ENCODE results near the gene KRTAP4-9. TPM values are rescaled to one million over a fixed set of nuclear protein-coding genes. Genes with fewer than 3 reads are reported as not detected.
"Not testable (repeated sequence)": the region's sequence is repeated elsewhere in the genome, so short reads cannot be mapped to it uniquely, and the experiment has no call there.

The KRTAP4-9 gene
- total and polyA plus RNA-seq, 8 donors, result not detected

GRCh38 chr17:41111151-41111885 lies 6.1 kb downstream of the KRTAP4-9 start:
- no peaks in the 10 kb centered on the region for H3K36me3 ChIP-seq
- no peaks in the 10 kb centered on the region for H3K4me1 ChIP-seq
- no peak for ATAC-seq
- no peaks in the 10 kb centered on the region for H3K9me3 ChIP-seq
- no peak for FAIRE-seq
- DNase-seq, result no peak
- no peak overlapping the region for H3K27ac ChIP-seq
- intact Hi-C loops (cut with DNase I), result no loop called here
- no peak overlapping the region for H3K4me3 ChIP-seq
- no peaks in the 10 kb centered on the region for H3K27me3 ChIP-seq
- WGBS, 2 donors, result 66 to 81% methylated on average over 2 of the region's 2 CpGs
- TF ChIP-seq CTCF (IDR thresholded peaks at IDR 0.05), result no peak

GRCh38 chr17:41116297-41116696 lies 11.1 kb downstream of the KRTAP4-9 start:
- WGBS, 2 donors, result 65 to 66% methylated on average over 5 of the region's 5 CpGs
- Histone ChIP-seq H3K27ac (no peak overlapping the region), H3K36me3 (no peaks in the 10 kb centered on the region), H3K4me1 (no peaks in the 10 kb centered on the region), H3K9me3 (no peaks in the 10 kb centered on the region), H3K4me3 (no peak overlapping the region), H3K27me3 (no peaks in the 10 kb centered on the region)
- no peak for DNase-seq
- no peak for ATAC-seq
- intact Hi-C loops (cut with DNase I), result no loop called here
- FAIRE-seq, result no peak
- no peak for TF ChIP-seq CTCF (IDR thresholded peaks at IDR 0.05)

- H3K27ac ChIP-seq; H3K9me3 ChIP-seq; ATAC-seq; H3K4me3 ChIP-seq; H3K27me3 ChIP-seq; FAIRE-seq; H3K4me1 ChIP-seq; H3K36me3 ChIP-seq; intact Hi-C loops (cut with DNase I): not testable (repeated sequence)
- DNase-seq, result peak in 1 of 6 donors; percentile 47
- WGBS, 2 donors, result 55 to 60% methylated on average over 10 of the region's 10 CpGs
These were observed 12.7 kb downstream of the KRTAP4-9 start, which contains the start of gene KRTAP4-11 for GRCh38 chr17:41117846-41118386. KRTAP4-11 (minus strand) TSS chr17:41118373; CDS start chr17:41118315, 58 bp downstream.

- intact Hi-C loops (cut with DNase I), result no loop called here
- DNase-seq (no peak), ATAC-seq (no peak), FAIRE-seq (no peak)
- no peak overlapping the region for H3K4me3 ChIP-seq
- H3K4me1 ChIP-seq, result no peaks in the 10 kb centered on the region
- 63 to 80% methylated on average over 4 of the region's 4 CpGs for WGBS, 2 donors
- no peaks in the 10 kb centered on the region for H3K27me3 ChIP-seq
- no peak overlapping the region for H3K27ac ChIP-seq
- no peaks in the 10 kb centered on the region for H3K9me3 ChIP-seq
- no peak for TF ChIP-seq CTCF (IDR thresholded peaks at IDR 0.05)
- no peaks in the 10 kb centered on the region for H3K36me3 ChIP-seq
These were observed 13.5 kb downstream of the KRTAP4-9 start for GRCh38 chr17:41118721-41119120.

- H3K27ac ChIP-seq; H3K4me1 ChIP-seq; ATAC-seq; H3K9me3 ChIP-seq; intact Hi-C loops (cut with DNase I); H3K4me3 ChIP-seq; FAIRE-seq; H3K27me3 ChIP-seq; DNase-seq; H3K36me3 ChIP-seq: not testable (repeated sequence)
- WGBS, 2 donors, result 53 to 61% methylated on average over 11 of the region's 11 CpGs
These were observed 14.8 kb downstream of the KRTAP4-9 start for GRCh38 chr17:41119696-41120690.
